IMR-90 (cell line): ENCODE data around the gene PADI2. TPM values are rescaled to one million over a fixed set of nuclear protein-coding genes. Genes with fewer than 3 reads are reported as not detected.

Experiments used
- ATAC-seq: fragments of 200-7000 bp; cut with Tn5 transposase; 2 replicates; pipeline ENCODE4 v1.9.1; 2020; ENCODE audit warnings: low read depth, mild to moderate bottlenecking, moderate library complexity
- BruUV-seq: library from RNA; stranded (reverse); fragments of 400-500 nt; replicated peaks from 2 replicates; lab custom pipeline; 2021; lab: Mats Ljungman, UMichigan
- CTCF ChIA-PET: fragments of 300-600 bp; formaldehyde crosslinking; extraction: SDS; loops from one replicate; lab custom pipeline; 2021; ENCODE audit warnings: antibody characterized with exemption; lab: Yijun Ruan, JAX
- POLR2A ChIA-PET: fragments of 300-600 bp; sonication (Branson Sonifier 250); formaldehyde crosslinking; loops from one replicate; lab custom pipeline; 2022; ENCODE audit warnings: antibody characterized with exemption; ENCODE audit not compliant: unreplicated experiment; lab: Charles Lee
- DNase-seq: peaks from one replicate; pipeline ENCODE4 v3.0.0; 2013
- H2AFZ ChIP-seq: replicated peaks from 2 replicates; pipeline ENCODE3; 2013; ENCODE audit warnings: low read length, mild to moderate bottlenecking; ENCODE audit not compliant: poor library complexity
- H2AK5ac ChIP-seq: 2 replicates; pipeline ENCODE4 v1.6.1; 2013; ENCODE audit warnings: low read depth, low read length, inconsistent platforms
- H2AK9ac ChIP-seq: replicated peaks from 2 replicates; pipeline ENCODE3; 2013; ENCODE audit warnings: mild to moderate bottlenecking, low read depth, low read length, moderate library complexity; ENCODE audit not compliant: poor library complexity
- H2BK120ac ChIP-seq: 2 replicates; pipeline ENCODE4 v1.6.1; 2013; ENCODE audit warnings: low read depth, low read length, inconsistent platforms
- H2BK15ac ChIP-seq: 3 replicates; pipeline ENCODE4 v1.6.1; 2013; ENCODE audit warnings: low read depth, low read length, inconsistent platforms
- H2BK20ac ChIP-seq: 2 replicates; pipeline ENCODE4 v1.6.1; 2013; ENCODE audit warnings: low read depth, mild to moderate bottlenecking, inconsistent platforms, low read length, moderate library complexity
- H2BK5ac ChIP-seq: 2 replicates; pipeline ENCODE4 v1.6.1; 2013; ENCODE audit warnings: mild to moderate bottlenecking, low read depth, low read length, inconsistent platforms; ENCODE audit not compliant: poor library complexity, severe bottlenecking
- H3K14ac ChIP-seq: replicated peaks from 2 replicates; pipeline ENCODE4 v1.6.1; 2013; ENCODE audit warnings: low read depth, low read length, inconsistent platforms
- H3K18ac ChIP-seq: 2 replicates; pipeline ENCODE4 v1.6.1; 2013; ENCODE audit warnings: low read depth, low read length, control low read depth
- H3K23ac ChIP-seq: 2 replicates; pipeline ENCODE4 v1.6.1; 2013; ENCODE audit warnings: low read depth, low read length, inconsistent platforms
- H3K27ac ChIP-seq: 2 replicates; pipeline ENCODE4 v1.5.1; 2013; ENCODE audit warnings: mild to moderate bottlenecking, control low read depth, low read length; ENCODE audit not compliant: insufficient read depth
- H3K27me3 ChIP-seq: 2 replicates; pipeline ENCODE4 v1.6.1; 2013; ENCODE audit warnings: low read length; ENCODE audit not compliant: control insufficient read depth, insufficient read depth
- H3K36me3 ChIP-seq: 2 replicates; pipeline ENCODE4 v1.6.1; 2013; ENCODE audit warnings: low read length, mixed read lengths; ENCODE audit not compliant: control insufficient read depth, insufficient read depth
- H3K4ac ChIP-seq: 2 replicates; pipeline ENCODE4 v1.6.1; 2013; ENCODE audit warnings: low read depth, low read length, inconsistent platforms
- H3K4me1 ChIP-seq: 2 replicates; pipeline ENCODE4 v1.6.1; 2013; ENCODE audit warnings: low read length, mixed read lengths; ENCODE audit not compliant: control insufficient read depth, insufficient read depth
- H3K4me2 ChIP-seq: 2 replicates; pipeline ENCODE4 v1.6.1; 2013; ENCODE audit warnings: low read depth, mild to moderate bottlenecking, control low read depth, low read length, moderate library complexity
- H3K4me3 ChIP-seq: 2 replicates; pipeline ENCODE4 v1.5.1; 2013; ENCODE audit warnings: low read depth, mild to moderate bottlenecking, control low read depth, low read length, moderate library complexity; ENCODE audit not compliant: insufficient read depth
- H3K56ac ChIP-seq: 2 replicates; pipeline ENCODE4 v1.6.1; 2013; ENCODE audit warnings: low read length, inconsistent platforms; ENCODE audit not compliant: insufficient read depth; ENCODE audit errors: extremely low read depth
- H3K79me1 ChIP-seq, 2 experiments: 2 replicates each; pipeline ENCODE4 v1.6.1; 2013; ENCODE audit warnings: low read length in 2 of 2, inconsistent platforms in 1 of 2, low read depth in 1 of 2
- H3K9ac ChIP-seq: 2 replicates; pipeline ENCODE4 v1.6.1; 2013; ENCODE audit warnings: low read depth, low read length, control low read depth
- H3K9me1 ChIP-seq: 2 replicates; pipeline ENCODE4 v1.6.1; 2013; ENCODE audit warnings: low read length, inconsistent platforms; ENCODE audit not compliant: insufficient read depth
- H3K9me3 ChIP-seq: 2 replicates; pipeline ENCODE4 v1.6.1; 2013; ENCODE audit warnings: low read length; ENCODE audit not compliant: control insufficient read depth, insufficient read depth
- H4K20me1 ChIP-seq: 2 replicates; pipeline ENCODE4 v1.6.1; 2013; ENCODE audit warnings: low read length, inconsistent platforms; ENCODE audit not compliant: insufficient read depth
- H4K5ac ChIP-seq: 2 replicates; pipeline ENCODE4 v1.6.1; 2013; ENCODE audit warnings: mild to moderate bottlenecking, low read depth, low read length, control low read depth
- H4K8ac ChIP-seq, 2 experiments: 2 replicates each; pipeline ENCODE4 v1.6.1; 2013; ENCODE audit warnings: low read depth in 2 of 2, low read length in 2 of 2, control low read depth in 1 of 2, inconsistent platforms in 1 of 2
- H4K91ac ChIP-seq: 2 replicates; pipeline ENCODE4 v1.6.1; 2013; ENCODE audit warnings: low read depth, low read length, inconsistent platforms; ENCODE audit not compliant: insufficient read depth
- CEBPB ChIP-seq: IDR thresholded peaks from 2 replicates; pipeline ENCODE4 v1.6.1; 2012; ENCODE audit warnings: low read depth, low read length, improper control_type of control experiment
- FOS ChIP-seq: fragments of 150-350 bp; IDR thresholded peaks from 2 replicates; pipeline ENCODE4 v1.6.1; 2016; ENCODE audit warnings: low read depth, low read length
- MAFK ChIP-seq: IDR thresholded peaks from 2 replicates; pipeline ENCODE4 v1.6.1; 2012; ENCODE audit warnings: low read depth, low read length, improper control_type of control experiment
- MXI1 ChIP-seq: IDR thresholded peaks from 2 replicates; pipeline ENCODE4 v1.6.1; 2012; ENCODE audit warnings: low read depth, mild to moderate bottlenecking, low read length, moderate library complexity, borderline replicate concordance
- RCOR1 ChIP-seq: IDR thresholded peaks from 2 replicates; pipeline ENCODE4 v1.6.1; 2012; ENCODE audit warnings: mild to moderate bottlenecking, low read length, improper control_type of control experiment; ENCODE audit not compliant: insufficient replicate concordance
- SMC3 ChIP-seq: fragments of 150-350 bp; IDR thresholded peaks from 2 replicates; pipeline ENCODE4 v1.6.1; 2016; ENCODE audit warnings: low read depth, mild to moderate bottlenecking, antibody characterized with exemption, low read length, moderate library complexity
- WGBS, 2 experiments: methylation state at CpG; one replicate each; pipeline versions ENCODE4 v1.1.5 to v1.1.7; 2013; ENCODE audit warnings: missing lambda C conversion rate in 2 of 2; ENCODE audit not compliant: insufficient read length in 1 of 2; ENCODE audit errors: extremely low coverage in 2 of 2; 5-methylcytosine and 5-hydroxymethylcytosine counted together
- dilution Hi-C: fragments of 300-500 bp; cut with HindIII; formaldehyde crosslinking; loops from one replicate; pipeline ENCODE4 v1.14.3; 2018; ENCODE audit warnings: low sequenced_read_pairs; ENCODE audit not compliant: unreplicated experiment
- in situ Hi-C: fragments of 300-500 bp; cut with MboI; formaldehyde crosslinking; loops from 3 replicates; pipeline ENCODE4 v1.14.3; 2019; ENCODE audit warnings: low sequenced_read_pairs, inconsistent platforms, mixed read lengths
- intact Hi-C: fragments of 100-400 bp; cut with micrococcal nuclease; formaldehyde crosslinking; loops from 2 replicates; pipeline ENCODE4 v1.10.0; 2022
- polyA plus RNA-seq, 3 experiments: library from polyadenylated mRNA; depleted of rRNA; stranded (reverse); fragments of >200 nt; gene quantifications; 2 replicates each; pipeline ENCODE4 v1.2.3, GENCODE V29; 2012; ENCODE audit warnings: low replicate concordance in 1 of 3
- total RNA-seq: library from RNA; depleted of rRNA; stranded (reverse); fragments of >200 nt; gene quantifications from 2 replicates; pipeline ENCODE4 v1.2.3, GENCODE V29; 2012
- TF ChIP-seq, protein P1 (sequence below): fragments of 150-350 bp; IDR thresholded peaks from 2 replicates; pipeline ENCODE4 v1.6.1; 2016; ENCODE audit warnings: low read depth, mild to moderate bottlenecking, low read length, moderate library complexity, borderline replicate concordance

PADI2 gene
- total and polyA plus RNA-seq, 2 of the 4 experiments (the other 2 are of a cell fraction): not detected

DNA sequence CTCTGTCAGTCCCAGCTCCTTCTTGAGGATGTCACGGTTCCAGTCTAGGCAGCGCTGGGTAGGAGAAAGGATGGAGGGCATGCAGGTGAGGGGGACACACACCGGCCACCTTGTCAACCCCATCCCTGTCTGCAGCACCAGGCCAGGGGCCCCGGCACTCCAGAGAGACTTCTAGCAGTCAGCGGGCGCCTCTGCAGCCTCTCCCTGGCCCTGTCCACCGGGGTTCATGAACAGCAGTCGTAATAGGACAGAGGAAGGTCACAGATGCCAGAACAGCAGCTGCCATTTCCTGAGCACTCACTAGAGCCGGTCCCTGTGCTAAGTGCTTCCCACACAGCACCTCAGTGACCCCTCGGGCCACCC lies 49.1 kb downstream of the PADI2 start:
- H4K91ac ChIP-seq: no peak overlapping the region
- H4K20me1 ChIP-seq: no peaks in the 10 kb centered on the region
- in situ Hi-C loops (no loop called here), intact Hi-C loops (no loop called here), dilution Hi-C loops (no loop called here)
- no peak overlapping the region for H3K14ac ChIP-seq
- peaks cover 25% of the 10 kb centered on the region for H3K27me3 ChIP-seq
- H3K79me1 ChIP-seq: no peaks in the 10 kb centered on the region
- no peak overlapping the region for H2BK20ac ChIP-seq
- no peak overlapping the region for H3K27ac ChIP-seq
- H3K9ac ChIP-seq: no peak overlapping the region
- H3K36me3 ChIP-seq: no peaks in the 10 kb centered on the region
- H3K4me1 ChIP-seq: no peaks in the 10 kb centered on the region
- no peak overlapping the region for H2AK9ac ChIP-seq
- ATAC-seq (no peak), DNase-seq (no peak)
- no peak overlapping the region for H3K56ac ChIP-seq
- ChIA-PET POLR2A (no interaction called here), CTCF (no interaction called here)
- H4K5ac ChIP-seq: no peak overlapping the region
- WGBS, 2 experiments: 20% methylated on average over 5 of the region's 10 CpGs; no CpG with 5 or more reads in 1 of the 2 experiments
- no peak overlapping the region for H3K18ac ChIP-seq
- H3K4me3 ChIP-seq: no peak overlapping the region
- no peak overlapping the region for H2AK5ac ChIP-seq
- BruUV-seq: no TSS peak
- H3K9me3 ChIP-seq: peaks cover 4% of the 10 kb centered on the region; the same call in 1 of the 2 replicates
- no peak overlapping the region for H2BK120ac ChIP-seq
- H4K8ac ChIP-seq: no peak overlapping the region
- no peak overlapping the region for H2BK5ac ChIP-seq
- no peaks in the 10 kb centered on the region for H3K9me1 ChIP-seq
- TF ChIP-seq MXI1 (no peak), MAFK (no peak), RCOR1 (no peak), CEBPB (no peak), SMC3 (no peak), FOS (no peak)
- TF ChIP-seq, protein P1, sequence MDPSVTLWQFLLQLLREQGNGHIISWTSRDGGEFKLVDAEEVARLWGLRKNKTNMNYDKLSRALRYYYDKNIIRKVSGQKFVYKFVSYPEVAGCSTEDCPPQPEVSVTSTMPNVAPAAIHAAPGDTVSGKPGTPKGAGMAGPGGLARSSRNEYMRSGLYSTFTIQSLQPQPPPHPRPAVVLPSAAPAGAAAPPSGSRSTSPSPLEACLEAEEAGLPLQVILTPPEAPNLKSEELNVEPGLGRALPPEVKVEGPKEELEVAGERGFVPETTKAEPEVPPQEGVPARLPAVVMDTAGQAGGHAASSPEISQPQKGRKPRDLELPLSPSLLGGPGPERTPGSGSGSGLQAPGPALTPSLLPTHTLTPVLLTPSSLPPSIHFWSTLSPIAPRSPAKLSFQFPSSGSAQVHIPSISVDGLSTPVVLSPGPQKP: no peak
- H2BK15ac ChIP-seq: no peak overlapping the region
- H2AFZ ChIP-seq: no peak overlapping the region
- no peak overlapping the region for H3K4ac ChIP-seq
- no peak overlapping the region for H3K4me2 ChIP-seq
- no peak overlapping the region for H3K23ac ChIP-seq
